ENCODE measurements around the gene WDFY4. TPM values are rescaled to one million over a fixed set of nuclear protein-coding genes. Genes with fewer than 3 reads are reported as not detected.

The WDFY4 gene
- total RNA-seq, 1 donor from 2014 or later, result 4.3 TPM

- no peak for DNase-seq (ENCODE audit: low spot score in 2 of 2, unreplicated experiment in 2 of 2)
- Mint-ChIP-seq H3K9me3 (peaks cover 20% of the 10 kb centered on the region), H3K36me3 (peaks cover 3% of the 10 kb centered on the region), H3K27me3 (ENCODE audit: low read depth) (peaks cover 11% of the 10 kb centered on the region), H3K4me3 (no peak overlapping the region), H3K4me1 (no peaks in the 10 kb centered on the region), H3K27ac (no peak overlapping the region)
- no peak for TF ChIP-seq CTCF (IDR thresholded peaks at IDR 0.05; ENCODE audit: unreplicated experiment)
These were observed 6.6 kb upstream of the WDFY4 start for GRCh38 chr10:48678041-48678440.

DNA sequence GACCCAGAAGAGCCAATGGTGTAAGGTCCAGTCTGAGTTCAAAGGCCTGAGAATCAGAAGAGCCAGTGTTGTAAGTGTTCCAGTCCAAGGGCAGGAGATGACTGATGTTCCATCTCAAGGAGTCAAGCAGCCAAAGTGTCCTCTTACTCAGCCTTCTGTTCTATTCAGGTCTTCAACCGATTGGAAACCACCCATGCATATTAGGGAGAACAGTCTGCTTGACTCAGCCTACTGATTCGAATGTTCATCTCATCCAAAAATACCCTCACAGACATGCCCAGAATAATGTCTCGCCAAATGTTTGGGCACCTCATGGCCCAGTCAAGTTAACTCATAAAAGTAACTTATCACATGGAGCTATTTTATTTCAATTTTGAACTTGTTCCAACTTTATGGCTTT lies 2.9 kb upstream of the WDFY4 start:
- H3K36me3 Mint-ChIP-seq, result peaks cover 3% of the 10 kb centered on the region
- TF ChIP-seq CTCF (IDR thresholded peaks at IDR 0.05; ENCODE audit: unreplicated experiment), result no peak
- no peaks in the 10 kb centered on the region for H3K4me1 Mint-ChIP-seq
- peak in 1 of 2 experiments; percentile 7 for DNase-seq (ENCODE audit: low spot score in 2 of 2, unreplicated experiment in 2 of 2)
- H3K27me3 Mint-ChIP-seq (ENCODE audit: low read depth), result peaks cover 2% of the 10 kb centered on the region
- peaks cover 17% of the 10 kb centered on the region for H3K9me3 Mint-ChIP-seq
- no peak overlapping the region for H3K27ac Mint-ChIP-seq
- no peak overlapping the region for H3K4me3 Mint-ChIP-seq

- H3K4me1 Mint-ChIP-seq, result no peaks in the 10 kb centered on the region
- H3K27ac Mint-ChIP-seq, result no peak overlapping the region
- peaks cover 3% of the 10 kb centered on the region for H3K36me3 Mint-ChIP-seq
- H3K9me3 Mint-ChIP-seq, result peaks cover 15% of the 10 kb centered on the region
- H3K27me3 Mint-ChIP-seq (ENCODE audit: low read depth), result peaks cover 2% of the 10 kb centered on the region
- no peak for TF ChIP-seq CTCF (IDR thresholded peaks at IDR 0.05; ENCODE audit: unreplicated experiment)
- no peak overlapping the region for H3K4me3 Mint-ChIP-seq
- no peak for DNase-seq (ENCODE audit: low spot score in 2 of 2, unreplicated experiment in 2 of 2)
These were observed 2.4 kb upstream of the WDFY4 start for GRCh38 chr10:48682265-48682664.

DNA sequence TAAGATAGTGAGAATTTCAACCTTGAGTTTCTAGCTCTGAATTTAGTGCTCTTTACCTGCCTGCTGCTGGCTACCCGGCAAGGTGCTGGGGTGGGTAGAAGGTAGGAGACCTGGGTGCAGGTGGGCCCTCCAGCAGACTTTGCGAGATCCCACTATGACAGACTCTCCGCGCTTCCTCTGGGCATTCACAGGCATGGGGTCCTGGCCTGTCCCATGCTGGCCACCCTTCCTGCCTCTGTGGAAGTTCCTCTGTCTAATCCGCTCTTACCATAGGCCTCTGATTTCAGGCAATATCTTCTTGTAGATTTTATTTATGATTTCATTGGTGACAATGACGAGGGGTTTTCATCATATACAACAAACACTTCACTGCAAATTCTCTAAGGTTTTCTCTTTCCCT lies 1.2 kb upstream of the WDFY4 start:
- peaks cover 6% of the 10 kb centered on the region for H3K9me3 Mint-ChIP-seq
- H3K4me3 Mint-ChIP-seq, result no peak overlapping the region
- H3K4me1 Mint-ChIP-seq, result no peaks in the 10 kb centered on the region
- H3K36me3 Mint-ChIP-seq, result no peaks in the 10 kb centered on the region
- no peak for TF ChIP-seq CTCF (IDR thresholded peaks at IDR 0.05; ENCODE audit: unreplicated experiment)
- no peak for DNase-seq (ENCODE audit: low spot score in 2 of 2, unreplicated experiment in 2 of 2)
- peaks cover 2% of the 10 kb centered on the region for H3K27me3 Mint-ChIP-seq (ENCODE audit: low read depth)
- H3K27ac Mint-ChIP-seq, result no peak overlapping the region

DNA sequence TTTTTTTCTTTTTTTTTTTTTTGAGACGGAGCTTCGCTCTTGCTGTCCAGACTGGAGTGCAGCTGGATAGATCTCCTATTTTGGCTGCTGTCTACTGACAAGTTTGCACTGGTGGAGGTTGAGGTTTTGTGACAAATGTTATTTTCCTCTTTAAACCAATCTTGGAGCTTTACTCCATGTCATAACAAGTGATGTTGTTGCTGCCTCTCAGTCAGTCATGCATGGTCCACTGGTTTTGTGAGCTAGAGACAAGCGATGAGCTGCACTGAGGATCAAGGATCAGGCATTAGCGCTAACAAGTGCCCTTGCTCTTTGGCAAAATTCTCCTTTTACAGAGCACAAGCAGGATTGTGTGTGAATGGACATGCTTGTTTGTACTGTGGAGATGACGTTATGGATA lies 805 bp upstream of the WDFY4 start:
- no peak overlapping the region for H3K27ac Mint-ChIP-seq
- no peak for DNase-seq (ENCODE audit: low spot score in 2 of 2, unreplicated experiment in 2 of 2)
- no peak for TF ChIP-seq CTCF (IDR thresholded peaks at IDR 0.05; ENCODE audit: unreplicated experiment)
- H3K4me3 Mint-ChIP-seq, result no peak overlapping the region
- no peaks in the 10 kb centered on the region for H3K4me1 Mint-ChIP-seq
- H3K36me3 Mint-ChIP-seq, result no peaks in the 10 kb centered on the region
- H3K9me3 Mint-ChIP-seq, result peaks cover 6% of the 10 kb centered on the region
- H3K27me3 Mint-ChIP-seq (ENCODE audit: low read depth), result peaks cover 6% of the 10 kb centered on the region

DNA sequence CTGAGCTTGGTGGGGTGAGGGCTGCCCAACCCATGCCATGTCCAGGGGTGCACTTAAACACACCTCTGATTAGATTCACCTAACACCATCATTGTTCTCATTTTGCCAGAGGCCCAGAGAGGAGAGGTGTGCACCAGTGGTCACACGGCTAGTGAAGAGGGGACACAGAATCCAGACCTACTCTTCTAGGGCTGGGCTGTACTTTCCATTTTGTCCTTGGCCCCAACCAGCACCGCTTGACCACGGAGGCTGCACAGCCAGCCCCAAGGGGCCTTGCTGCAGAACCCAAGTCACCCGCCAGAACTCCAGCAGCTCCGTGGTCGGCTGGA lies 246 bp upstream of the WDFY4 start:
- no peak for TF ChIP-seq CTCF (IDR thresholded peaks at IDR 0.05; ENCODE audit: unreplicated experiment)
- Mint-ChIP-seq H3K27me3 (ENCODE audit: low read depth) (peaks cover 6% of the 10 kb centered on the region), H3K36me3 (no peaks in the 10 kb centered on the region), H3K4me1 (no peaks in the 10 kb centered on the region), H3K9me3 (peaks cover 6% of the 10 kb centered on the region), H3K27ac (no peak overlapping the region), H3K4me3 (no peak overlapping the region)
- no peak for DNase-seq (ENCODE audit: low spot score in 2 of 2, unreplicated experiment in 2 of 2)

Measured in mesothelial cell of epicardium (in vitro differentiated cells).